HG03039 (cell line): ENCODE results near the gene AQP6.

Experiments
- ATAC-seq: cut with Tn5 transposase; IDR thresholded peaks from one replicate; pipeline ENCODE4 v1.9.1; 2021; ENCODE audit warnings: mild to moderate bottlenecking, moderate library complexity; ENCODE audit not compliant: unreplicated experiment

The AQP6 gene

DNA sequence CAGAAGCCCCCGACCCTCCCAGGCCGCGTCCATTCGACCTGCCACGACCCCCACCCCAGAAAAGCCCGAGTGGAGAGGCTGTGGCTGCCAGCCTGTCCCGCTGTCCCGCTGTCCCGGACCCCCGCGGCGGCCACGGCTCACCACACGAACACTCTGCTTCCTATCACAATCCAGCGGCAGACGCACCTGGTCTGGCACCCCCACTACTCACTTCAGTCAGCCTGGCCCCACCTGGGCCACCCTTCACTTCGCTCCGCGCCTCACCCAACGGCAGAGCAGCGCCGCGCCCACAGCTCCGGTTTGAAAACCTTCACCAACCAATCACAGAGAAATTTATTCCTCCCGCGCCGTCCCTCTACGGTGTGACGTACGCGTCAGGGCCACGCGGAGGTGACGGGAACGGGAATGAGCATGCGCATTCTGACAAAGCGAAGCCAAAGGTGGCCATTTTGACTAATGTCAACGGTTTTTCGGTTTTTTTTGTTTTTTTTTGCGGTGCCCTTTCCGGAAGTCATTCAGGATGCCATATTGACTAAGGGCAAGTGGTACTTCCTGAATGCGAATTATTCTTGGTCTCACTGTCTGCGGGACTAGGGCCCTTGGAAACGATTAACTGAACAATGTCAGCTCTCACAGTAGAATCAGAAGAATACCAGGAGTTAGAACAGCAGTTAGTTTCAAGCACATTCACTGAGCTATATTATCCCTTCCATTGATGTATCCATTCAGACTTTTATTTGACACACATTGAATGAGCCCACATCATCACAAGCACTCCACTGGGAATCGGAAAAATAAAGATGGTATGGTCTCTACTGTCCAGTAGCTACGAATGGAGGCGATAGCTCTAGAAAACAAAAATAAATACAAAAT lies 52.7 kb downstream of the AQP6 start, which contains the start of gene RACGAP1:
Gene RACGAP1, minus strand, starts transcription at position 308 of the 873 bp plus-strand sequence. CDS start 8,779 bp downstream, outside the sequence.
- ATAC-seq = peak; percentile 91

DNA sequence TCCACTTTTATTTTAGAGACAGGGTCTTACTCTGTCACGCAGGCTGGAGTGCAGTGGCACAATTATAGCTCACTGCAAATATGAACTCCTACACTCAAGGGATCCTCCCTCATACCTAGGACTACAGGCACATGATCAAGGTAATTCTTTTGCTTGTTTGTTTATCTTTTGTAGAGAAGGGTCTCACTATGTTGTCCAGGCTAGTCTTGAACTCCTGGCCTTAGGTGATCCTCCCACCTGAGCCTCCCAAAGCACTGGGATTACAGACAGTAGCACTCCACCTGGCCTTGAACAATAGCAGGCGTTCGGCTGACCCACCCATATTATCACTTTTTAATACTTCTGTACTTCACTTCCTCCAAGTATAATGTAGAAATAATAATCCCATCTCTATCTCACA lies 53.9 kb downstream of the AQP6 start:
- ATAC-seq = no peak
